Glomerular visceral epithelial cell (primary cell): ENCODE measurements around the gene EIF2B4.
A peak's percentile ranks its signal among the peaks of the same experiment; 100 is the strongest.
"Not testable (repeated sequence)": the region's sequence is repeated elsewhere in the genome, so short reads cannot be mapped to it uniquely, and the experiment has no call there.

Source experiments
- DNase-seq: peaks from one replicate; pipeline ENCODE4 v3.0.0-alpha.2; 2016; ENCODE audit errors: extremely low spot score

Gene EIF2B4

GRCh38 chr2:27336173-27336572 is 34.0 kb downstream of the EIF2B4 start:
- no peak for DNase-seq

GRCh38 chr2:27335311-27335710 is 34.8 kb downstream of the EIF2B4 start:
- DNase-seq: no peak

- DNase-seq: no peak
Observed at GRCh38 chr2:27324720-27325119, 45.4 kb downstream of the EIF2B4 start.

GRCh38 chr2:27323596-27324285 is 46.4 kb downstream of the EIF2B4 start:
- peak; percentile 8 for DNase-seq

GRCh38 chr2:27322766-27323595 is 47.2 kb downstream of the EIF2B4 start, which contains the start of gene MPV17:
MPV17 (minus strand) TSS chr2:27323097; CDS start chr2:27322517, 580 bp downstream.
- DNase-seq: peak; percentile 89

GRCh38 chr2:27322301-27322765 is 47.8 kb downstream of the EIF2B4 start:
- DNase-seq: peak; percentile 28

- DNase-seq: peak; percentile 98
Observed at GRCh38 chr2:27320958-27321543, 49.1 kb downstream of the EIF2B4 start.

GRCh38 chr2:27319839-27320238 is 50.3 kb downstream of the EIF2B4 start:
- DNase-seq: not testable (repeated sequence)

- no peak for DNase-seq
Observed at GRCh38 chr2:27316655-27317412, 53.3 kb downstream of the EIF2B4 start.

GRCh38 chr2:27315122-27315521 is 55.0 kb downstream of the EIF2B4 start:
- no peak for DNase-seq

GRCh38 chr2:27314709-27315108 is 55.4 kb downstream of the EIF2B4 start:
- no peak for DNase-seq
